Liver (tissue), 9 donors: ENCODE measurements around the gene PRIMPOL. TPM values are rescaled to one million over a fixed set of nuclear protein-coding genes. Genes with fewer than 3 reads are reported as not detected.

Source experiments
- DNase-seq: peaks from one replicate; pipeline ENCODE4 v3.0.0-alpha.2; 2017; ENCODE audit warnings: low spot score
- H3K27ac ChIP-seq, 2 donors: one replicate each; pipeline ENCODE4 v1.7.0; 2013; ENCODE audit warnings: inconsistent platforms in 2 of 2, low read length in 2 of 2, control low read depth in 1 of 2, low read depth in 1 of 2, mild to moderate bottlenecking in 1 of 2
- H3K27me3 ChIP-seq, 4 donors: one replicate each; pipeline versions ENCODE4 v1.6.1 to v1.7.0; 2013; ENCODE audit warnings: low read length in 3 of 4, inconsistent platforms in 1 of 4, mild to moderate bottlenecking in 1 of 4, moderate library complexity in 1 of 4; ENCODE audit not compliant: control insufficient read depth in 4 of 4, insufficient read depth in 4 of 4
- H3K36me3 ChIP-seq, 4 donors: one replicate each; pipeline versions ENCODE4 v1.6.1 to v1.7.0; 2013; ENCODE audit warnings: low read length in 3 of 4, mild to moderate bottlenecking in 3 of 4, low read depth in 1 of 4, moderate library complexity in 1 of 4; ENCODE audit not compliant: control insufficient read depth in 4 of 4, insufficient read depth in 3 of 4
- H3K4me1 ChIP-seq, 4 donors: one replicate each; pipeline versions ENCODE4 v1.6.1 to v1.7.0; 2013; ENCODE audit warnings: low read length in 3 of 4, mild to moderate bottlenecking in 3 of 4, moderate library complexity in 1 of 4; ENCODE audit not compliant: control insufficient read depth in 4 of 4, insufficient read depth in 4 of 4
- H3K4me3 ChIP-seq, 3 donors: one replicate each; pipeline versions ENCODE4 v1.6.1 to v1.7.0; 2013; ENCODE audit warnings: low read length in 3 of 3, control low read depth in 1 of 3, low read depth in 1 of 3, mild to moderate bottlenecking in 1 of 3
- H3K9ac ChIP-seq, 2 donors: one replicate each; pipeline ENCODE4 v1.7.0; 2013; ENCODE audit warnings: low read length in 2 of 2, mild to moderate bottlenecking in 2 of 2, moderate library complexity in 2 of 2, control low read depth in 1 of 2, low read depth in 1 of 2
- H3K9me3 ChIP-seq, 4 donors: one replicate each; pipeline versions ENCODE4 v1.6.1 to v1.7.0; 2013; ENCODE audit warnings: low read length in 3 of 4; ENCODE audit not compliant: control insufficient read depth in 4 of 4
- CTCF ChIP-seq: fragments of 150-350 bp; IDR thresholded peaks from 2 replicates; pipeline ENCODE4 v1.5.1; 2017; ENCODE audit warnings: improper control_type of control experiment, low read depth, low read length; ENCODE audit not compliant: missing input control
- FOXA1 ChIP-seq: IDR thresholded peaks from 2 replicates; pipeline ENCODE4 v1.6.1; 2016; ENCODE audit warnings: antibody characterized with exemption
- FOXA2 ChIP-seq: IDR thresholded peaks from 2 replicates; pipeline ENCODE4 v1.6.1; 2016; ENCODE audit warnings: antibody characterized with exemption
- GABPA ChIP-seq, 2 donors: IDR thresholded peaks in 1 of 2; conservative IDR thresholded peaks in 1 of 2; 2 replicates each; pipeline ENCODE4 v1.6.1; 2016; ENCODE audit warnings: antibody characterized with exemption in 2 of 2, mild to moderate bottlenecking in 1 of 2, moderate library complexity in 1 of 2
- HNF4A ChIP-seq, 2 donors: conservative IDR thresholded peaks; 2 replicates each; pipeline ENCODE4 v1.6.1; 2016; ENCODE audit warnings: antibody characterized with exemption in 2 of 2, mild to moderate bottlenecking in 2 of 2
- HNF4G ChIP-seq: IDR thresholded peaks from 2 replicates; pipeline ENCODE4 v1.6.1; 2016; ENCODE audit warnings: antibody characterized with exemption
- NR2F2 ChIP-seq: IDR thresholded peaks from 2 replicates; pipeline ENCODE4 v1.6.1; 2016; ENCODE audit warnings: antibody characterized with exemption
- RXRA ChIP-seq, 2 donors: IDR thresholded peaks; 2 replicates each; pipeline ENCODE4 v1.6.1; 2017 to 2018; ENCODE audit warnings: antibody characterized with exemption in 2 of 2, mild to moderate bottlenecking in 1 of 2
- TAF1 ChIP-seq: conservative IDR thresholded peaks from 2 replicates; pipeline ENCODE4 v1.6.1; 2016; ENCODE audit warnings: antibody characterized with exemption, mild to moderate bottlenecking
- YY1 ChIP-seq: IDR thresholded peaks from 2 replicates; pipeline ENCODE4 v1.6.1; 2016; ENCODE audit warnings: antibody characterized with exemption, mild to moderate bottlenecking
- ZBTB33 ChIP-seq: IDR thresholded peaks from 2 replicates; pipeline ENCODE4 v1.6.1; 2016; ENCODE audit warnings: antibody characterized with exemption
- WGBS: extraction: QIAGEN DNeasy Blood & Tissue Kit; methylation state at CpG from one replicate; pipeline ENCODE4 v1.1.7; 2013; 5-methylcytosine and 5-hydroxymethylcytosine counted together
- polyA plus RNA-seq, 2 donors: library from polyadenylated mRNA; stranded (reverse) in 1 of 2; unstranded in 1 of 2; fragments of 200-250 nt in 1 of 2; fragments of >200 nt in 1 of 2; fragmentation: Nextera tagmentation in 1 of 2; extraction: Ambion mirVana in 1 of 2; gene quantifications; one replicate each; pipeline versions ENCODE4 v1.2.1 to v1.2.3, GENCODE V29; 2013 to 2015
- total RNA-seq, 2 donors: library from RNA; depleted of rRNA; stranded (reverse); fragments of >200 nt; gene quantifications; one replicate each; pipeline ENCODE4 v1.2.3, GENCODE V29; 2014
- donor health status: healthy.
- donor health status: healthy.
- donor health status: healthy.
- donor health status: healthy.
- donor health status: healthy.

PRIMPOL gene
- total and polyA plus RNA-seq, 4 donors: 2.2 to 7.3 (median 5.5) TPM

GRCh38 chr4:184644553-184645307 lies 4.8 kb upstream of the PRIMPOL start:
- H3K36me3 ChIP-seq: peaks cover 0 to 15% (median 4%) of the 10 kb centered on the region in 4 donors
- WGBS: 88% methylated on average over 9 of the region's 9 CpGs
- no peak for DNase-seq
- TF ChIP-seq FOXA1 (no peak), YY1 (no peak), GABPA (IDR thresholded peaks at IDR 0.05 in 1 of 2, conservative IDR thresholded peaks at IDR 0.05 in 1 of 2) (no peak), TAF1 (no peak), HNF4A (conservative IDR thresholded peaks at IDR 0.05) (no peak), NR2F2 (no peak)
- no peak overlapping the region for H3K4me3 ChIP-seq
- H3K4me1 ChIP-seq: peaks cover 5 to 39% (median 28%) of the 10 kb centered on the region in 4 donors
- H3K9ac ChIP-seq: no peak overlapping the region
- no peaks in the 10 kb centered on the region for H3K27me3 ChIP-seq
- no peaks in the 10 kb centered on the region for H3K9me3 ChIP-seq
- H3K27ac ChIP-seq: no peak overlapping the region

GRCh38 chr4:184645904-184646610 lies 3.5 kb upstream of the PRIMPOL start:
- Histone ChIP-seq H3K27me3 (no peaks in the 10 kb centered on the region), H3K27ac (peak overlapping the region in 1 of 2 donors; percentile 9), H3K36me3 (peaks cover 0 to 13% (median 4%) of the 10 kb centered on the region in 4 donors), H3K4me3 (no peak overlapping the region), H3K9me3 (no peaks in the 10 kb centered on the region), H3K4me1 (peaks cover 2 to 49% (median 37%) of the 10 kb centered on the region in 4 donors), H3K9ac (no peak overlapping the region)
- 51% methylated on average over 6 of the region's 6 CpGs for WGBS
- DNase-seq: no peak
- TF ChIP-seq FOXA2 (no peak), HNF4A (conservative IDR thresholded peaks at IDR 0.05) (peak; percentile 63 to 70), CTCF (no peak), HNF4G (peak; percentile 8), RXRA (IDR thresholded peaks at IDR 0.05) (no peak), ZBTB33 (no peak)
